Activated CD4-positive, alpha-beta T cell treated with anti-CD3 and anti-CD28 coated beads for 4 hours (primary cell): ENCODE results near the gene DNAJC12.
"Not testable (repeated sequence)": the region's sequence is repeated elsewhere in the genome, so short reads cannot be mapped to it uniquely, and the experiment has no call there.

Experiments used
- DNase-seq, 2 donors: peaks; one replicate each; pipeline ENCODE4 v3.0.0-alpha.2; 2020

DNAJC12 gene

DNA sequence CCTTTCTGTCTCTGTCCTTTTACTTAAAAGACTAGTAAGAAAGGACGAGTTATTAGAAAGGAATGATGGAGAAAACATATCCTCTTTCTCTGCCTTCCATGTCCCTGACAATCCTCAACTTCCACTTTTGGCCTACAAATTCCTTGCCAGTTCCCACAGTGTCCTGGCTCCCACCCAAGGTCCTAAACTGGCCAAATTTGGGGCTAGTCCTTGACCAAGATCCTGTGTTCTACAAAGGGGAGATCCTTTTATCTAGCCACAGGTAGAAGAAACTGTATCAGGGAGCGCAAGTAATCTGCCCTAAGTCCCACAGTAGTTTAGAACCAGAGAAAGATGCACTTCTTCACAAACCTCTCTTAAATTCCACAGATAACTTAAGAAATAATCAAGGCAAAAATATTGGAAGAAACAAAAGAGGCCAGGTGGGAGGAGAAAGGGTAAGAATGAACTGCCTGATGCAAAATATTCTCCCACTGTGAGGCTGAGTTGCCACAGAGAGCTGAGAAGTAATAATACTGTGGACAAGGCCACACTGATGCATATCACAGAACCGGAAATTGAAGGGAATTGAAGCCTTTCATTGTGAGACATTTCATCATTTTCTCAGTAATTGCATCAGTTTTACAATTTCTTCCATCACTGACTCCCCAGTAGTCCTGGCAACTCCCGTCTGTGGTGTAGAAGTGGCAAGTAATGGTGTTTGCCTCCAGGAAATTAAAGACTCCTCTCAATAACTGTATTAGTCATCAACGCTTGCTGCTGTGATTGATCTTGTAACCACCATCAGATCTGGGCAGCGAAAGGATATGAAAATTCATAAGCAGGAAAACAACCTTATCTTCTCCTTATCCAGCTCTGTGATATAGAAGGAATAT lies 47.2 kb downstream of the DNAJC12 start:
- DNase-seq = peak; percentile 18 to 27

GRCh38 chr10:67789769-67790168 lies 48.2 kb downstream of the DNAJC12 start:
- no peak for DNase-seq

- DNase-seq = peak; percentile 71 to 76
These were observed 49.7 kb downstream of the DNAJC12 start for GRCh38 chr10:67788028-67788886.

DNA sequence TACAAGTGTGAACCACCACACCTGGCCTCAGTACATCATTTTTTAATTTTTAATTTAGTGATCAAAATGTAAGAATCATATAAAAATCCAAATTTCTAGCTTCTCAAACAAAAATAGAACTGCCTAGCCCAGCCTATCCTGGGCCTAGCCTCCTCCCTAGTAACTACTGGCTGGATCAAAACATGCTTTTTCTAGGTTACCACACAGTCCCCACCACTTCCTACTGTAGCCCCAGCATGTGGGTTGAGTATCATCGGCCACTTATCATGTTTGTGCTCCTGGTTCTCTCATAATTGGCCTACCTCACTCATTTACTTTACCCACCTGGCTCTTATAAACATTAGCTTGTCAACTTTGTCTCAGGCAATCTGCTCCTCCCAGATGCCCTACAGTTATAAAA lies 52.9 kb downstream of the DNAJC12 start:
- DNase-seq = no peak

- no peak for DNase-seq
These were observed 53.5 kb downstream of the DNAJC12 start for GRCh38 chr10:67784474-67784873.

DNA sequence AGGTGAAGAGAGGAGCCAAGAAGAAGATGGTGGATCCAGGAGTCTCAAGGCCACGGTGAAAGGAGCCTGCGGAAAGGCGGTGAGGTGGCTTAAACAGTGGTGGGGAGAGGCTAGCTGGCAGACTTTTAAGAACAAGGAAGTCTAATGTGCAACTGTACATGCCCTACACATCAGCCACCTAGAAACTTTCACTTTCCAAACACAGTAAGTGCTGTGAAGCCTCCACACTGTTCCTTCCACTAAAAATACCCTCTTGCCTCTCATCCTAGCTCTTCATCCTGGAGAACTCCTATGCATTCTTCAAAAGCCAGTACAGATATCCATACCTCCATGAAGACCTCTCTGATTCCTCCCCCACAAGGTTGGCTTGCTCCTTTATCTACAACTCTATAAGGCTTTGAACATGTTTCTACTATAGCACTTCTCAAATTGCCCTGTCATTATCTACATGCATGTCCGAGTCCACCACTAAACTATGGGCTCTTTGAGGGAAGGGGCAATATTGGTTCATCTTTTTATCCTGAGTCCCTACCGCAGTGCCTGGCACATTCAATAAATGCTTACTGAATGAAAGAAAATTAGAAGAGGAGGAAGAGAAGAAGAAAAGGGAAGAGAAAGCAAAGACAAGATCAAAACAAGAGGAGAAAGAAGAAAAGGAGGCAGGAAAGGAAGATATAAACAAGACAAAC lies 54.2 kb downstream of the DNAJC12 start:
- DNase-seq = no peak

DNA sequence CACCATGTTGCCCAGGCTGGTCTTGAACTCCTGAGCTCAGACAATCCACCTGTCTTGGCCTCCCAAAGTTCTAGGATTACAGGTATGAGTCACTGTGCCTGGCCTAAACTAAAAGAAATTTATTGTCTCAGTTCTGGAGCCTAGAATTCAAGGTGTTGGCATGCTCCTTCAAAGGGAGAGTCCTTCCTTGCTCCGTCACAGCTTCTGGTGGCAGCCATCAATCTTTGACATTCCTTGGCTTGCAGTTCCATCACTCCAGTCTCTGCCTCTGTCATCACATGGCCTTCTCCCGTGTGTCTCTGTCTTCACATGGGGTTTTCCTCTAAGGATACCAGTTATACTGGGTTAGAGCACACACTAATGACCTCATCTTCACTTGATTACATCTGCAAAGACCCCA lies 55.5 kb downstream of the DNAJC12 start:
- DNase-seq = no peak

DNA sequence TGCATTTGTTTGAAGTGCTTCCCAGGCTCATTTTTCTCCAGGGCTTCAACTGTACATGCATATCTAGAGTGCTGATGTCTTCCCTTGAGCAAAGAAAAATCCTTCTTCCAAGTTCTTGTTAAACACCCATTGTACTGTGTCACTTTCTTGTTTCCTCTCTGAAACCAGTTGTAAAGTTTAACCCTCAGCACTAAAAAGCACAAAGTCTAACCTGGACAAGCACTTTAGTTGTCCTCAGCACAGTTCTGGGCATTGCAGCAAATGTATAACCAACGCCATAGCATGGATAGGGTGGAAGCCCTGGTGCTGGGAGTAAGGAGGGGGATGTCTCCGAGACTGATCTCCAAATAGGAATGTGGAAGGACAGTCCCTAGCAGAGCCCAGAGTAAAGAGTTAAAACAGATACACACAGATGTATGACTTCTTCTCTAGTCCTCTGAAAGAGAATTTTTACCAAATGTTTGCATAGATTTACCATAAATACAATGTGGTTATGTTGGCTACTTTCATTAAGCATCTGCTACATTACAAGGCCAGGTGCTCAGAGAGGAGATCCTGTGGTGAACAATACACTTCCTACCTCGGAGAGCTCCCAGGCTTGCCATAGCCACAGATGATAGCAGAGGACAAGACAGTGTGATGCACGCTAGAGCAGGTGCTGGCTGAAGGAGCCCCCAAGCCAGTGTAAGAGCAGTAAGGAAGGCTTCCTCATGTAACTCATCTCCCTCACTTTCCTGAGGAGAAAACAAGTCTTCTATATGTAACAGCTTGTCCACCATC lies 57.0 kb downstream of the DNAJC12 start:
- DNase-seq = no peak

DNA sequence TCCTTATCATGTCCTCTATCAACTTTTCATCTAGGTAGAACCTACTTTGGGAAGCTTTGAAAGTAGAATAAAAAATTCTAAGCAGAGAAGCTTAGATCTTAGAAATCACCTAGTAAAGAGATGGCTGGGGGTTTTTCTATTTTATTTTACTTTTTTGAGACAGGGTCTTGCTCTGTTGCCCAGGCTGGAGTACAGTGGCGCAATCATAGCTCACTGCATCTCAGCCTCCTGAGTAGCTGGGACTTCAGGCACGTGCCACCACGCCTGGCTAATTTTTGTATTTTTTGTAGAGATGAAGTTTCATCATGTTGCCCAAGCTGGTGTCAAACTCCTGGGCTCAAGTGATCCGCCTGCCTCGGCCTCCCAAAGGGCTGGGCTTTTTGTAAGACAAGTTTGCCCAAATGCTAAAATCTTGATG lies 57.8 kb downstream of the DNAJC12 start:
- DNase-seq = not testable (repeated sequence)

- DNase-seq = peak; percentile 72 to 81
These were observed 58.4 kb downstream of the DNAJC12 start for GRCh38 chr10:67779465-67780203.

DNA sequence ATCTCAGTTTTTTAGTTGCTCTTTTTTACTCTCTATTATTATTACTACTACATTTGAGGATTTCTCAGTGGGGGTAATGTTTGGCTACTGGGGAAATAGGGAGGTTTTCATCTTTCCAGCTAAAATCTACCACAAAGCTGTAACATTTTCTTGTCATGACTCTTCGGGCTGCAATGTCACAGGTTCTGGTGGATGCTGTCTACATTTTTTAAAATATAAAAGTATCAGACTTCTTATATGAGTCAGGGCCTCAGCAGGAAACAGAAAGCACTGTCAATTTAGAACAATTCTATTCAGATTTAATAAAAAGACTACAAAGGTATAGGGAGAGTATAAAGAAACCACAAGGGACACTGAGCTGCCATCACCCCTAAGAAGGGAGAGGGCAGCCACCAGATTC lies 61.6 kb downstream of the DNAJC12 start:
- DNase-seq = no peak

DNA sequence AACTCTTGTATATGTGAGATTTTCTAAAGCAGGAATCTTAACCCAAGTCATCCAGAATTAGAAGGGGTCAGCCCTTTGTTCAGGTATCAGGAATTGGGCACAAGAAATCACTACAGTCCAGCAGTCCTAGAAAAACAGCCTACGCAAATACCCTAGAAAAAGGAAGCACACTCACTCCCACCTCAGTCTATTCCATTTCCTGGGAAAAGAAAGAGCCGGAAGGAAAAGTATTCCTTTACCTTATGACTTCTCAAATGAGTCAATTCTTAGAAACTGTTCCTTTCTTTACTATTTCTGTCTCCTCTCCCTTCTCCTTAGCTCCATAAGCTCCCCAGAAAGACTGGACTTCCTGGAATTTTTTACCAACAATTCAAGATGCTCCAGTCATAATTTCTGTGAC lies 62.7 kb downstream of the DNAJC12 start:
- DNase-seq = no peak

DNA sequence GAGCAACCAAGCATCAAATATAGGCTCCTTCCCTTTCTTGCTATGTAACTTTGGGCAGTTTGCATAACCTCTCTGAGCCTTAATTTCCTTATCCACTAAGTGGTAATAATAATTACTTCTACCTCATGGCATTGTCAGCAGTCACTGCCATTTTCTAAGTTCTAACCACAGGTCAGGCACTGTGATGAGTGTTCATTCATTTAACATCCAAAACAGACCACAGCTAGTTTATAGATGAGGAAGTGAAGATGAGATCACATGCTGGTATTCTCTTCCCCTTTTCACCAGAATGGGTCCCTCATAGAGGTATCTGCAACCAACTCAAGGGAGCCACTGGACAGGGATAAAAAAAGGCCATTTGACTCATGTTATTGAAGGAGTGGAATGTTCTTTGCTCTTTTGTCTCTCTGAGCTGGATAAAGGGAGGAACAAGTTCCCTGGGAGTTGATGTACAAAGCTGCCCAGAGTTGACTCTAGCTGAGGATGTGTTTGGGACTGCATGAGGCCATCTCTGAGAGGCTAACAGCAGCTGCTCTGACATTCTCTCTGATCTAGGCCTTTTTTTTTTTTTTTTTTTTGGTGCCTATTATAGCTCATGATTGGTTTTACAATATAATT lies 65.0 kb downstream of the DNAJC12 start:
- DNase-seq = no peak

DNA sequence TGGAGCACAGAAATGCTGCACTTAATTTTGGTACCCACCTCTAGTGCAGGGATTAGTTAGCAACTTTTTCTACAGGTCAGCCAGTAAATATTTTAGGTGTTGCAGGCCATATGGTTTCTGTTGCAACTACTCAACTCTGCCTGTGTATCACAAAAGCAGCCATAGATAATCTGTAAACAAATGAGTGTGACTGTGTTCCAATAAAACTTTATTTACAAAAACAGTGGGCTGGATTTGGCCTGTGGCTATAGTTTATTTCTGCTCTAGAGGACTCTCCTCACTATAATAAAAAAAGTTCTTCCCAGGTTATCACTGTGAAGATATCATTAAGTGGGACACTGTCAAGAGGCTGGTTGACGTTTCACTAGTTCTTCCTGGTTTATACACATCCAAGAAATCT lies 65.8 kb downstream of the DNAJC12 start:
- DNase-seq = no peak

DNA sequence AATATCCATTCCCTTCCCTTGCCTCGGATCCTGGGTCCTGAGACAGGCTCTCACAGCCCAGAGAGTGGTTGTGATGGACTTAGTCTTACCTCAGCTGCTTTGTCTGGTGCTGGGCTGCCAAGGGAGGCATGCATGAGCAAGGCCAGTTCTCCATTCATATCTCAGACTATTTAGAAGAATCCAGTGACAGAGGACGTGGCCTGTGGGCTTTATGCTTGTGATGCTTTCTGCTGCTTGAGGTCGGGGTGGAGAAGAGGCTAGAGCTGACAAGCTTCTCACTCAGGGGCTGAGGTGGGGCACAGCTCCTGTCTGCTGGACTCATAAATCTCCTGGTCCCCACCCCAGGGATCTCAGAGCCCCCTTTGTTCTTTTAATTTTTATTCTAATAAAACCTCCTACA lies 66.8 kb downstream of the DNAJC12 start:
- no peak for DNase-seq

DNA sequence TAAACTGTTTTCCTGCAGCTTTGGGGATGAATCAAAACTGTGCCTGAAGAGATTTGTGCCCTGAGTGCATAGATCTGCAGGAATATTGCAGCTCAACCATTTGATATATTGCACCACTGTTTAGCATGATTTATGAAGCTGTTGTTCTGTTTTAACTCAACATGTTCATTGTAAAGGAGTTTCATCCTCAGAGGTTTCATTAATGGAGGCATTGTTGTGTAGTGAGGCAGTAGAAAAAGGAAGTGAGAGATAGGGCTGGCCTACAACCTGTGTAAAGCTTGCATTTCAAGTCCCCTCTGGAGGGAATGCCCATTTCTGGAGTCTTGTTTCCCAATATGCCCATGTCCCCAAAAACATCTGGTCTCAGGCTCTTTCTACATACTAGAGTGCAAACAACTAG lies 67.5 kb downstream of the DNAJC12 start:
- no peak for DNase-seq

DNA sequence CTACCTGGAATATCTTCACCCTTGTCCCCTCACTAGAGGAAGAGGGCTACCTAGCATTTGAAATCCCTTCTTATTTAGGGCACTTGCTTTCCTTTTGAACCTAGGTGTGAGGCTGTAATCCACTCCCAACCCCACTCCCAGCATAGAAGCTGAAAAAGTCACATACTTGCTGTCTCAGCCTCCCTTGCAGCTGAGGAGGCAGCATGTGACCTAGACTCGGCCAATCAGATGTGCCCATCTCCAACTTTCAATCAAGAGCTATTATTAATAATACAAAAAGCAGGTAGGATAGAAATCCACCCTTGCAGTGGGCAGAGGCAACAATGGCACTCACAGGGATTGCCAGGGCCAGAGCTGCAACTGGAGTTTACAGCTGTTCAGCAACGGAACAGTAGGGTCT lies 70.7 kb downstream of the DNAJC12 start:
- no peak for DNase-seq

- DNase-seq = peak; percentile 93 to 96
These were observed 73.8 kb downstream of the DNAJC12 start for GRCh38 chr10:67764012-67764822.

DNA sequence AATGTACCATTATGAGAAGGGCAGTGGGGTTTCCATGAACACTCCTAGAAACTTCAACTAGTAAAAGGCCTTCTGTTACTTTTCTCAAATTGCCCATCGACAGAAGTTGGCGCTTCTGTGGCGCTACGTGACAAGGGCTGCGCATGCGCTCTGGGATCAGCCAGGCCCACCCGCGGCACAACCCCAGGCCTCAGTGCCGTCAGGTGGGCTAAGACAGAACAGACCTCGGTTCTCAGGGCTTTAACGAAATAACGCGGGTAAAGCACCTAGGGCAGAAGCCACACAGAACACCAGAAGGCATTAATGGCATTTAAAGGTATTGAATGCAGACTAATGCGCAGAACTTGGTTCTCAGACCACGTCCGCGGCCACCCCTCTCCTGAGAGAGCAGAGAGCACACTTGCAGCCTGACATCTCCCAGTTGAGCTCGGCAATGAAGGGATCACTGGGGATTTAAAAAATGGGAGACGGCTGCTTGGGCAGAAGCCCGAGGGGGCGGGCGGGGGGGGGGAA lies 74.4 kb downstream of the DNAJC12 start:
- peak; percentile 77 to 84 for DNase-seq

- not testable (repeated sequence) for DNase-seq
These were observed 75.4 kb downstream of the DNAJC12 start for GRCh38 chr10:67762567-67762966.
